ENCODE measurements around the gene ASIC4.

ASIC4 gene

DNA sequence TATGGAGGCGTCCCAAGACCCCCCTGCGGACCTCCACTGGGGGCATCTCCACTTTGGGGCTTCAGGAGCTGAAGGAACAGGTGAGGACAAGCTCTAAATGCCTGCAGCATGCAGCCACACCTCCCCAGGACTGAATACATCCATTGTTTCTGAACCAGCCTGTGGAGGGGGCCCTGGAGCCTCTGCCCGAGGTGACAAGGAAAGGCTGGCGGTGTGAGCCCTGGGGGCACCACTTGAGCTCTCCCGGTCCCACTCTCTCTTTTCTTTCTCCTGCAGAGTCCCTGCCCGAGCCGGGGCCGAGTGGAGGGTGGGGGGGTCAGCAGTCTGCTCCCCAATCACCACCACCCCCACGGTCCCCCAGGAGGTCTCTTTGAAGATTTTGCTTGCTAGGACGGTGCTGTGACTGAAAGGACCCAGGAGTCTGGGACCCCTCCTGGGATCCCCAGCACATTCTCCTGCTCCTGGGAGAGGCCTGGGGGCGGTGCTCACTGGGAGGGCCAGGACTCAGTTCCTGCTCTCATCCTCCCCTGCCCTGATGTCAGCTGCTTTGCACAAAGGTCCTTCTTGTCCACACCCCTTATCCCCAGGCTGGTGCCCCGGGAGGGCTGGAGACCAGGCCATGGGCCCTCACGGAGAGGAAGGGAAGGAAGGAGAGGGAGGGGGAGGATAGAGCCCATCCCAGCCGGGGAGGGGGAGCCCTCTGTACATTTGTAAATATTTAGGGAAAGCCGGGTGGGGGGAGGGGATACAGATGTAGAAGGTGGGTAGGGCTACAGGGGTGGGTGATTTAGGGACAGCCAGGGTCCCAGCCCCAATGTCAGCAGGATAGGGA, 23.6 kb downstream of the ASIC4 start:
- DNase-seq = no peak

DNA sequence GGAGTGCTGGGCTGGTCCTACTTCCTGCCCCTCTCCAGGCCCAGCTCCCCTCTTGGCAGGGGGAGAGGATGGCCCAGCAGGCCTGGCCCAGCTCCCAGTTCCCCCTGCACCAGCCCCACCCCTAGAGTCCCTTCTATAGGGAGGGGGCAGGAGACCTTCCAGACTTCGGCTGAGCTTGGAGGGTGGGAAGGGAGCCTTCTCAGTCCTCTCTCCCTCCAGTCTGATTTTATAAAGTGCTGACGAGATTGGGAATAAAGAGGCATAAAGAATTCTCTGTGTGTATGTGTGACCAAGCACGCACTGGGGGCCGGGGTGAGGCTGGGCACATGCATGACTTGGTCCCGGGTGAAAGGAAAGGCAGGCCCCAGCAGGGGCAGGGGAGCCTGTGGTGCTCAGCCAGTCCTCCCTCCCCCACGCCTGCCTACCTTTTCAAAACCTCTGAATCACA, 24.2 kb downstream of the ASIC4 start:
- DNase-seq = no peak

DNA sequence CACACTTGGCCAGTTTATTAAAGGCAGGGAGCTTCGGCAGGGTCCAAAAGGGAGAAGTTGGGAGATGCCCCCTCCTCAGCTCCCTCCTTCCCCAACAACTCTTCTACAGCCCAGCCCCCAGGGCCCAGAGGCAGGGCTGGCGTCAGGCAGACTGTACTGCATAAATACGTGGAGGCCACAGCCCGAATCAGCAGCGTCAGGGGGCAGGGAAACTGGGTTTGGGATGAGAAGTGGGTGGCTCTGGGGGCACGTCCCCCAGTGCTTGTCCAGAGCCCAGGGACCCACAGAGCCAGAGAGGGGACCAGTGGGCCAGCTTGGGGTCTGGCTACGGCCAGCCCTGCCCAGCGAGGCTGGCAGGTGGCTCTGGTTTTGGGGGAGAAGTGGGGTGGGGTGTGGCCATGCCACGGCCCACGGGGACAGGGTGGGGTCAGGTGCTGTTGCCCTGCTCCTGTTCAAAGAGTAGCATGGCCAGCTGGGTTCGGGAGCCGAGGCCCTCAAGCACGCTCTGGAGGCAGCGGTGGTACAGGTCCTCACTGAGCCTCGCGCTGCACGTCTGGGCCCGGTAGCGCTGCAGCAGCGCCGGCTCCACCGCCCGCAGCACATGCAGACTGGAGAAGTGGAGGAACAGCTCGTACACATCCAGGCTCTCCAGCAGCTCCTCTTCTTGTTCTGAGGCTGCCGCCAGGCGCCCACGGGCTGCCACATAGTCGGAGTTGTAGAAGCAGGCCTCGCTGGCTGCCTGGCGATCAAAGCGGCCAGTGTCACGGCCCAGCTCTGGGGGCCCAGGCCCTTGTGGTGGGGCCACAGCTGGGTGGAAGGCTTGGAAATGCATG, 24.9 kb downstream of the ASIC4 start:
- DNase-seq = no peak

DNA sequence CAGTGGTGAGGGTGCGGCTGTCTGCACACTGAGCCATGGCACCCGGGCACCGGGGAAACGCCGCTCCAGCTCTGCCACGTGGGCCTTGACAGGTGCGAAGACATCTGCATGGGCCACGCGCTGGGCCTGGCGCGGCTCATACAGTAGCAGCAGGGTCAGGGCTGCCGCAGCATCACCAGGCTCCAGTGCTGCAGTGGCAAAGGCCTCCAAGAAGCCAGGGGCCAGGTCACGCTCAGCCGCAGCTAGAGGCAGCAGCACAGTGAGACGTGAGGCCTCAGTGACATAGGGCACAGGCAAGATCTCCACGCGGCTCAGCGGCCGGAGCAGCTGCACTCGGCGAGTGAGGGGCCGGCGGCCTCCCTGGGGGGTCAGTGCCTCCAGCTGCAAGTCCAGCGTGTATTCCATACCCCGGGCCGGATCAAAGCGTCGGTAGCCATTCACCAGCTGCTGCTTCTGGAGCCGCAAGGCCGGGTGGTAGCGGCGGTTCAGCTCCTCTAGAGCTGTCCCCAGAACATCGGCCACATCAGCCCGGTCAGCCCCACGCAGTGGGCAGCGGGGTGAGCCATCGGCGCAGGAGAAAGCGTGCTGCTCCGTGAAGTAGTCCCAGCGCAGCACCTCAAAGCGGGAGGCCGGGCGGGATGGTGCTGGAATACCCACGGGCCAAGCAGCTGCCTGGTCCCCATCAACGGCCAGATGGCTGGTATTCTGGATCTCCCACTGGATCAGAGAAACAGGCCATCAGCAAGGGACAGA, 25.8 kb downstream of the ASIC4 start:
- DNase-seq = no peak

DNA sequence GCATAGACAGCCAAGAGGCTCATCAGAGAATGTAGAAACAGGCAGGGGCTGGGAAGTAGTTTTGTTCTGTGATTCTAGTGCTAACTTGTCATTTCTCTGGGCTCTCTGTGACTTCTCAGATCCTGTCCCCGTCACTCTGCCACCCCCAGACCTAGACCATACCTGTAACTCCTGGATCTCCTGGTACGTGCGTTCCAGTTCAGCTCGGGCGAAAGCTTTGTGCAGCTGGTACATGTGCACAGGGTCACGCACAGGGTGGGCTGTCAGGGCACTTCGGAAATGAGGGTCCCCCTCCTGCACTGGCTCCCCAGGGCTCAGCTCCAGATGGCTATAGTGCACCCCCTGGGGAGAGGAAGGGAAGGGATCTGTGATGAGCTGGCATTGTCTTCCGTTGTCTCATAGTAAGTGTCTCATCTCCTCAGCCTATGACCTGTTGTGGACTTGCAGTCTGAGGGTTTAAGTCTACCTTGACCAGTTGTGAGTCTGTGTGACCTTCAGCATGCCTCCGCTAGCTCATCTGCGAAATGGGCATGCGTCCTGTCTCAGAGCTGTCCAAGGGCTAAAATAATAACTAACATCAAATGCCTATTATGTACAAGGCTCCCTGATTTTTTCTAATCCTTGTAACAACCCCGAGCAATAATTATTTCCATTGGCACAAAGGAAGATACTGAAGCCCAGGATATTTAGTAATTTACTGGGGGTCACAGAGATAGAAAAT, 26.7 kb downstream of the ASIC4 start:
- DNase-seq = no peak

DNA sequence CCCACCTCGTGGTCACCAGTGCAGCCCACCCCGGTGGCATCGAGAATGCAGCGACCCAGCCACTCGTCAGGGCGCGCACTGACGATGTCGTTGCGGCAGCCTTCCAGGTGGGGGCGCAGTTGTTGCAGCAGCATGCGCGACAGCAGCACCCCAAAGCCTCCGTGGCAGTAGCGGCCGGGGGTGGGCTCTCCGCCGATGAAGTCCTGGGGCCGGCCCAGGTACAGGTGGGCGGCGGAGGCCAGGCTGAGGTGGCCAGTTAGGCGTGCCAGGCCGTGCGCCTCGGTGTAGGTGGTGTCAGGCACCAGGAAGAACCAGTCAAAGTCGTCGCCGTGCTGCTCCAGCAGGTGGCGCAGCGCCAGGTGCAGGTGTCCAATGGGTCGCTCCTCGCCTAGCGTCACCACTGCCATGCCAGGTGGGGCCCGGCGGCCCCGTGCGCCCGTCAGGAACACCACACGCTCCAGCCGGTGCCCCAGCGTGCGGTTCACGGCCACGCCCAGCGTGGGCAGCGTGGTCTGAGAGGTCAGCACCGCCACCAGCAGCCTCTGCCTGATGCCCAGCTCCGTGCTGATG, 27.4 kb downstream of the ASIC4 start:
- DNase-seq = peak; percentile 91

DNA sequence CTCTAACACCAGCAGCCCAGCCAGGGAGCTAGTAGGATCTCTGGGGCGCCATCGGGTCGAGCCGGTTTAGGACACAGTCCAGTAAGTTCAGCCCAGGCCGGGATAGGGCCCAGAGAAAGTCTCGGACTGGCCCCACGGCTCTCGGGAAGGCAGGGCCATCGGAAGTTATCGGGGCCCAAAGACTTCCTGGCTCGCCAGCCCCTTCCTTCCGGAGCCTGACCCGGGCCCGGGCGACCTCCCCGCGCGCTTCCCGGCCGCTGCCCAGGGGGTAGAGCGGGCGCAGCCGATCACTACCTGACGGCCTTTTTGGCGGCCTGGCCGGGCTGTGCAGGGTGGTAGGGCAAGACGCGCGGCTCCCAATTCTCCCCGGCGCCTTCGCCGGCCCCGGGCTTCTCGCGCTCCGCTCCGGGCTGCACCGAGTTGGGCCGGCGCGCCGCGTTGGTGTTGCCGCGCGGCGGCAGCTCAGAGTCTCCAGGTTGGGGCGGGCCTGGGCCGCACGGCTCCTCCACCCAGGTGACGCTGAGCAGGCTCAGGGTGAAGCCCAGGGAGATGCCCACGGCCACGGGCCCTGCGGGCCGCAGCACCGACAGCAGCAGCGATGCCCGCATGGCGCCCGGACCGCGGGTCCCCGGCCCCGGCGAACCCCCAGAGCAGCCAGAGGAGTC, 28.8 kb downstream of the ASIC4 start:
- DNase-seq = peak; percentile 14

DNA sequence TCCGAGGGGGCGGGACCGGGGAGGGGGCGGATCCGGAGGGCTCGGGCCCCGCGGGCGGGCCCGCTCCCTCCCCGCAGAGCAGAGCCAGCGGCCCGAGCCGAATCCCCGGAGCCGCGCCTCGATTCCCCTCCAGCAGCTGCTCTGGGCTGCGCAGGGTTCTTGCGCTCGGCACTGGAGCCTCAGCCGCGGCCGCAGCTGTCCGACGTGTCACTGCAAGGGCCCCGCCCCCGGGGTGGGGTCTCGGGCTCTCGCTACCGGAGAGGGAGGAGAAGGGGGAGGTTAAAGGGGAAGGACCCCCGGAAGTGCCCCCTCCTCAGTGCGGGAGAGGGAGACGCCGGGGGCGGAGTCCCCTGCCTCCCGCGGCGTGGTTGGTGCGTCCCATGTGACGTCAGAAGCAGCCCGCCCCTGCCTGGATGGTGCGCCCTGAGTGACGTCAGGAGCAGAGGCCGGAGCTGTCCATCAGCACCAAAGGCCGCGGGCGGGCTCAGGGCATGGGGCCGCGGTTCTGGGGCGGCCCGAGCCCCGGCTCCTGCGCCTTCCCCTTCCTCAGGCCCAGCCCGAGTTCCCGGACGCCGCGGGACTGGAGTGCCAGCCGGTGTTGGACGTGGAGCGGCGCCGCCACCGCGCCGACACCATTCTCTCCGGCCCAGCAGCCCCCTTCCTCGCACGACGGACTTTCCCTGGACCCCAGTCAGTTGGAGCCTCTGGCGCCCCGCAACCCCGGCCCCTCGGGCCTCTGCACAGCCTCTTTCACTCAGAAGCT, 29.5 kb downstream of the ASIC4 start, which contains the start of the genes CHPF and TMEM198:
Gene CHPF, minus strand, starts transcription at position 214 of the 763 bp plus-strand sequence. CDS start 271 bp downstream, outside the sequence.
Gene TMEM198, plus strand, starts transcription at position 433 of the 763 bp plus-strand sequence. CDS start 700 bp downstream, outside the sequence.
- peak; percentile 96 for DNase-seq

DNA sequence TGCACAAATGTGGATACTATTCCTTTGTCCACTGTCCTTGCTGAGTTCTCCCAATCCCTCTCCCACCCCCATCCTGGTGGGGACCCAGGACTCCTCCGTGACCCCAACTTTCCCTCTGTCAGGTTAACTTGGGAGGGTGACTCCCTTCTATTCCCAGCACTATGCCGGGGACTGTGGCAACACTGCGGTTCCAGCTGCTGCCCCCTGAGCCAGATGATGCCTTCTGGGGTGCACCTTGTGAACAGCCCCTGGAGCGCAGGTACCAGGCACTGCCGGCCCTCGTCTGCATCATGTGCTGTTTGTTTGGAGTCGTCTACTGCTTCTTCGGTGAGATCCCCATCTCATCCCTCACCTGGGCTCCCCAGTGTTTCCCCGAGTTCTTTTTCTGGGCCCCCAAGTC, 30.3 kb downstream of the ASIC4 start:
- no peak for DNase-seq

DNA sequence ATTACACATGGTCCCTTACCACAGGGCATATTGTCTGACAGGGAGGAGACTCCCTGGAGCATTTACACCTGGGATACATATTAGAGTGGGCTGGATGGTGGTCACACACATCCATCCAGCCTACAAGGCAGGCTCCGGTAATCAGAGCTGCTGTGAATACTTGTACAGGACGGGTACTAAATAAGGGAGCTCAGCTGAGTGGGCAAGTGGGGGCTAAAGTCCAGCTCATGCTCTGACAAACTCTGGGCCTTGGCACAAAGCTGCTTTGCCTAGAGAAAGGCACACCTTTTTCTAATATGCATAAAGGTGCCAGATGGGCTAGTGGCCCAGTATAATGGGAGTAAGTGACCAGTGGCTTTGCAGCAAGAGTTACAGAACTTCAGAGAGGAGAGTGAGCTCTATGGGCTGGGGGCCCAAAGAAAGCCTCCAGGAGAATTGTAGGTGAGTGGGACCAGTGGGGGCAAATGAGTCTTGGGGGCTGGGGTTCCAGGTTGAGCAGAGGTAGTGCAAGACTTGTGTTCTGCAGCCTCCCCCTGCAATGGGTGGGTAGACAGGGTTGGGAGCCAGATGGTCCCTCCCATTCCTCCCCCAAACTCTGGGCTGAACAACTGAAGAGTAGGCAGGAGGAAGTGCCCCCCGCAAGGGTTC, 31.1 kb downstream of the ASIC4 start:
- no peak for DNase-seq

DNA sequence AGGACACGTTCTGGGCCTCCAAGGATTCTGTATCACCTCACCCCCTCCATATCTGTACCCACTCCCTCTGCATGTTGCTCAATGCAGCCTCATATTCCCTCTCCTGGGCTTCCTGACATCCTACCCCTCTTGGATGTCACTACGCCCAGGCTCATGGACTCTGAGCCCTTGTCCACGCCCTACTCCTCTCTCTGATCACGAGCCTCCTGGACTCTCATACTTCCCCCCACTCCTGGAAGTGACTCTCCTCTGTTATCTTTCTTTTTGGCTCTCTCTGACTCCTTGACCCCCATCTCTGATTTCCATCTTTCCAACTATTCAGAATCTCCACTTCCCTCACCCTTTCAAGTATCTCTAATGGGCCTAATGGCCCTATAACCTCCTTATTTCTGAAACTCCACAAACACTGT, 31.7 kb downstream of the ASIC4 start:
- DNase-seq = no peak

DNA sequence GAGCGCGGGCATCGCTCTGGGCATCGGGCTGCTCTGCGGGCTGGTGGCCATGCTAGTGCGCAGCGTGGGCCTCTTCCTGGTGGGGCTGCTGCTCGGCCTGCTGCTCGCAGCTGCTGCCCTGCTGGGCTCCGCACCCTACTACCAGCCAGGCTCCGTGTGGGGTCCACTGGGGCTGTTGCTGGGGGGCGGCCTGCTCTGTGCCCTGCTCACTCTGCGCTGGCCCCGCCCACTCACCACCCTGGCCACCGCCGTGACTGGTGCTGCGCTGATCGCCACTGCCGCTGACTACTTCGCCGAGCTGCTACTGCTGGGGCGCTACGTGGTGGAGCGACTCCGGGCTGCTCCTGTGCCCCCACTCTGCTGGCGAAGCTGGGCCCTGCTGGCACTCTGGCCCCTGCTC, 33.3 kb downstream of the ASIC4 start:
- DNase-seq = no peak

DNA sequence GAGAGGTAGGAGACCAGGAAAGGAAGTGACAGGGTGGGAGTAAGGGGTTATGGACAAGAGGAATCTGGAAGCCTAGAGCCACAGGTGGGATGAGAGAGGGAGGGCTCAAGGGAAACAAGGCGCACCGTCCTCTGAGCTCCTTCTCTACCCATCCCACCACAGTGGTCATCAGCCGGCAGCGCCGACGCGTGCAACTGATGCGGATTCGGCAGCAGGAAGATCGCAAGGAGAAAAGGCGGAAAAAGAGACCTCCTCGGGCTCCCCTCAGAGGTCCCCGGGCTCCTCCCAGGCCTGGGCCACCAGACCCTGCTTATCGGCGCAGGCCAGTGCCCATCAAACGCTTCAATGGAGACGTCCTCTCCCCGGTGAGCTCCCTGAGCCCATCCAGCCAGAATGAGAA, 34.7 kb downstream of the ASIC4 start:
- DNase-seq = no peak

DNA sequence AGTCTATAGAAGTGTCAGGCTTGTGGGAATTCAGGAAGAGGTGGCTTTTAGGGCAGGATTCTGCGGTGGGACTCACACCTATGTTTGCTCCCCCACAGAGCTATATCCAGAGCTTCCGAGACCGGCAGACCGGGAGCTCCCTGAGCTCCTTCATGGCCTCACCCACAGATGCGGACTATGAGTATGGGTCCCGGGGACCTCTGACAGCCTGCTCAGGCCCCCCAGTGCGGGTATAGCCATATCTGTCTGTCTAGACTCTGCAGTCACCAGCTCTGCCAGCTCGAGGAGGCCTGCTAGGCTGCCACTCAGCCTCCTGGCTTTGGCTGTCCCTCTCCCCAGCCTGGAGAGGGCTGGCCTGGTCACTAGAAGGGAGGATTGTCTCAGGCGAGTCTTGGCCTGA, 35.3 kb downstream of the ASIC4 start:
- no peak for DNase-seq

DNA sequence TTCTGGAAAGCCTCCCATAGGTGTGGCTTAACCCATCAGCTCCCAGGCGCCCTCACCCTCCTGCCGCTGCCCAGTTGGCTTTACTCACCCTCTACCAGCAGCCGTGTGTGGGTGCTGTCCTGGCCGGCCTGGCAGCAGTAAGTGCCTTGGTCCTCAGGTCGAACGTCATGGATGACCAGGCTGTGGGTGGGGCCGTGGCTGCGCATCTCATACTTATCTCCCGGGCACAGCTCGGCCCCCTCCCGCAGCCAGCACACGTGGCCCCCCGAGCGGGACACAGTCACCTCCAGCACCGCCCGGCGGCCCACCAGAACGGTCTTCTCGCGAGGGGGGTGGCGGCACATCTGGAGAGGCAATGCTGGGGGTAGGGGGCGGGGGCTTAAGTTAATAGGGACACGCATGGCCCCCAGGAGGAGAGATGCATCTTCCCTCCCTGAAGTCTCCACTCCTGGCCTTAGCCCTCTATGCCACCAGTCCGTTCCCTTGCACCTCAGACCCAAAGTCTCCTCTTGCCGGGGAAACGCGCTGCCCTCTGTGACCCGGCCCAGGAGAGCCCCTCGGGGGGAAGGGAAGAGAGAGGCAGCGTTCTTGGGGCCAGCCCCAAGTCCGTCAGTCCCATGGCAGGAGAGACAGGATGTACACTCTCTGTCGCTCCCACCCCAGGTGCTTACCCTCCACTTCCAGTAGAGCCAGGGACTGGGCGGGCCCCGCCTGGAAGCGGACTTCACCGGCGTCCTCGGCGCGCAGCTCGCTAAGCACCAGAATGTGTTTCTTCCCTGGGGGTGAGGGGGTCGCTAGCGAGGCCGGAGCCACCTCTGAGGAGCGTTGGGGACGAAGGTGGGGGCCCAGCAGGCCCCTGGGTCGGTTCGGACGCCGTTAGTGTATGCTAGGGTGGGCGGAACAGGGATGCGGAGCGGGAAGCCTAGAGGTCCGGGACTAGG, 37.4 kb downstream of the ASIC4 start:
- DNase-seq = peak; percentile 23

DNA sequence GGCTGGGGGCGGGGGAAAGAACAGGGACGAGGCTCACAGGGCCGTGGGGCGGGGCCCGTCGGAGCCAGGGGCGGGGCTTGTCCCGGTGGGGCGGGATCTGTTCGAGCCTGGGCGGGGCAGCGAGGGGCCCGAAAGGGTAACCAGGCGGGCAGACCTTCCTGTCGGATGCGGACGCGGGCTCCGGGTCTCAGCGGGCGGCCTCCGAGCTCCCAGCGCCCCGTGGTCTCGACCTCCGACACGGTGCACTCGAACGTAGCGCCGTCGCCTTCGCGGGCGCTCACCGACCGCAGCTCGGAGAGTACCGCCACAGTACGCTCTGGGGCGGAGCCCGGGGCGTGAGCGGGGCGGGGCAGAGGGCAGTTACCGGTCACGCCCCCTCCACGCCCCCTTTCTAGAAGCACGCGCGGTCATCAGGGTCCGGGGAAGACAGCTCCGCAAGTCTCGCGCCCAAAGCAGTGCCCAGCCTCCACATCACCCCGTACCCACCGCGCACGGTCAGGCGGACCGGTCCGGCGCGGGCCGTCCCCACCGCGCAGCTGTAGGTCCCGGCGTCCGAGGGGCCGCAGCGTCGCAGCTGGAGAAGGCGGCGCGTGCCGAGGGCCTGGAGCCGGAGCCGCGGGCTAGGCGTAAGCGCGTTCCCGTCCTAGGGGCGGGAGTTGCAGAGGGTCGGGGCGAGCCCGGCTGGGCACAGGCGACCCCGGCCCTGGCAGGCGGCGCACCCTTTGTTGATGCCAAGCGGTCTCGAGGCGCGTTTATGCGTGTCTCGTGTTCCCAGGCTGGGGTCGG, 38.3 kb downstream of the ASIC4 start:
- peak; percentile 79 for DNase-seq

DNA sequence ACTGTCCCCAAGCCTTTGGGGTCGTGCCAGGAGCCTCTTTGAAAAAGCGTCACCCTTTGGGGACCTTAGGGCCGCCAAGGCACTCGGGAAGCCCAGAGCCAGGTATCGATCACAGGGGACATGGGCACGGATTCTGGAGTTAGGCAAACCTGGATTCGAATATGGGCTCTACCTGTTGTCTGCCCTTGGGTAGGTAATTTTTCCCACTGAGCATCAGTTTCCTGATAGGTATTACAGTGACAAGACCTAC, 38.8 kb downstream of the ASIC4 start:
- no peak for DNase-seq

DNA sequence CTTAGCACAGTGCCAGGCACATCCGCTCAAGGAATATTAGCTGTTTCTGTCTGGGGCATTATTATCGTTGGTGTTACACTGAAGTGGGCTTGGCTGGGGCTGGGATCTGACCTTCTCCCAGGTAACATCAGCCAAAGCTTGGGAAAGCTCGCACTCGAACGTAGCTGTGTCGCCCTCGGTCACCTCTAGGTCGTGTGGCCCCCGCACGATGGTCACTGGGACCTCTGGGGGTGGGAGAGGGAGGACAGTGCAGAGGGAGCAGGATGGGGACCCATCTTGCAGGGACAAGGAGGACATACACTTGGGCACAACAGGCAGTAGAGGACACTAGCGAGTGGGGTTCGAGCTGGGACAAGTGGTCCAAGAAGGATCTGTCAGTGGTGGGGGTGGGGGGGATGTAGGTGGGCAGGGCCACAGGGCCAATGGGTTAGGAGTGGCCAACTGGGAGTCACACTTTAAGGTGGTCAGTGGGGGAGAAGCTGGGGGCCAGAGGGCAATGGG, 39.2 kb downstream of the ASIC4 start:
- no peak for DNase-seq

All from CD4-positive, alpha-beta T cell treated with Interleukin-10 for 1 hour (primary cell).